HG02840 (cell line): Measurements from ENCODE around the gene FOXB2.

Experiments
- ATAC-seq: cut with Tn5 transposase; IDR thresholded peaks from one replicate; pipeline ENCODE4 v1.9.1; 2021; ENCODE audit warnings: mild to moderate bottlenecking, moderate library complexity, moderate number of reproducible peaks; ENCODE audit not compliant: unreplicated experiment, low FRiP score

The FOXB2 gene

GRCh38 chr9:77015327-77016048, 4.0 kb upstream of the FOXB2 start:
- no peak for ATAC-seq

GRCh38 chr9:77016121-77016525, 3.3 kb upstream of the FOXB2 start:
- ATAC-seq: no peak

GRCh38 chr9:77016526-77017504, 2.6 kb upstream of the FOXB2 start:
- ATAC-seq: no peak

GRCh38 chr9:77017505-77017894, 2.0 kb upstream of the FOXB2 start:
- no peak for ATAC-seq

- ATAC-seq: no peak
Measured at GRCh38 chr9:77018058-77018968, 1.1 kb upstream of the FOXB2 start.

GRCh38 chr9:77018969-77019235, 553 bp upstream of the FOXB2 start:
- no peak for ATAC-seq

- ATAC-seq: no peak
Measured at GRCh38 chr9:77019926-77020412, 514 bp downstream of the FOXB2 start.

GRCh38 chr9:77020413-77021290, 1.2 kb downstream of the FOXB2 start:
- no peak for ATAC-seq

GRCh38 chr9:77021291-77021894, 1.9 kb downstream of the FOXB2 start:
- ATAC-seq: no peak

- ATAC-seq: no peak
Measured at GRCh38 chr9:77021922-77022782, 2.7 kb downstream of the FOXB2 start.

GRCh38 chr9:77022783-77023440, 3.5 kb downstream of the FOXB2 start:
- no peak for ATAC-seq

GRCh38 chr9:77023726-77024125, 4.3 kb downstream of the FOXB2 start:
- ATAC-seq: no peak

GRCh38 chr9:77024776-77025545, 5.5 kb downstream of the FOXB2 start:
- no peak for ATAC-seq

GRCh38 chr9:77028478-77028877, 9.0 kb downstream of the FOXB2 start:
- ATAC-seq: no peak

- ATAC-seq: no peak
Measured at GRCh38 chr9:77030045-77030444, 10.6 kb downstream of the FOXB2 start.

- ATAC-seq: no peak
Measured at GRCh38 chr9:77038281-77039036, 19.0 kb downstream of the FOXB2 start.
